CD4-positive, alpha-beta T cell treated with Interleukin-4 for 4 hours (primary cell): ENCODE measurements around the gene RASSF10.

Experiments used
- DNase-seq: peaks from one replicate; pipeline ENCODE4 v3.0.0-alpha.2; 2020

The RASSF10 gene

DNA sequence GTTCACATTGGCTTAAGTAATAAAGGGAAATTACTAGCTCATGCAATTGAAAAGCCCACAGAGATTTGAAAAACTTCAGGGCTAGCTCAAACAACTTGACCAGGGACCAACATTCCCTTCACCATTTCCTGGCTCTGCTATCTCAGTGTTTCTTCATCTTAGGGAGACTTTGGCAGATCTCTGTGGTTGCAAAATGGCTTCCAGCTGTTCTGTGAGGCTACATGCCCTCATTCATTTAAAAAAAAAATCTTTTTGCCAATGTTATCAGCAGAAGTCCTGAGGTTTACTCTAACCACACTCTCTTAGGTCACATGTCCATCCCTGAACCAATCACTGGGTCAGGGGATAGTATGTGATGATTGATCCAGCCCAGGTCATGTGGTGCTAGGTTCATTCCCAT lies 13.9 kb upstream of the RASSF10 start:
- no peak for DNase-seq

DNA sequence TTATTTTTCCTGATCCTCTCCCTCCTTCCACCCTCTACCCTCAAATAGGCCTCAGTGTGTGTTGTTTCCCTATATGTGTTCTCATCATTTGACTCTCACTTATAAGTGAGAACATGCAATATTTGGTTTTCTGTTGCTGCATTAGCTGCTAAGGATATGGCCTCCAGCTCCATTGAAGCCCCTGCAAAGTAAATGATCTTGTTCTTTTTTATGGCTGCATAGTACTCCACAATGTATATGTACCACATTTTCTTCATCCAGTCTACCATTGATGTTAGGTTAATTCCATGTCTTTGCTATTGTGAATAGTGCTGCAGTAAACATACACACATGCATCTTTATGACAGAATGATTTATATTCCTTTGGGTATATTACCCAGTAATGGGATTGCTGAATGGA lies 13.3 kb upstream of the RASSF10 start:
- no peak for DNase-seq

DNA sequence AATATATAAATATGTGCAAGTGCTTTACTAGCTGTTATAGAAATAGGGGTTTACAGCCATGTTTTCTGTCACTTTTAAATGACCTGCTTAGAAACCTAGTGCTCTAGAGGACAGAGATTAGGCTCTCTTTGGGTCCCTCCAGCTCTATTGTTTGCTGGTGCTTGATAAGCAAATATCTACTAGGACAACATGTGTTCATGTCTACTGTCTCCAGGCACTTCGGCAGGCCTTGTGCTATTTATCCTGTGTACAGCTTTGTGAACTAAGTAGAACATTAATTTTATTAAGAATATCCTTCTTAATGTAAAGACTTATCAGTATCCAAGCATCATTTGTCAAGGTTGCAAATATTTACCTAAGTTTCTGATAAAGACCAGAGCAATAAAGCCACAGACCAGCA lies 11.9 kb upstream of the RASSF10 start:
- no peak for DNase-seq

DNA sequence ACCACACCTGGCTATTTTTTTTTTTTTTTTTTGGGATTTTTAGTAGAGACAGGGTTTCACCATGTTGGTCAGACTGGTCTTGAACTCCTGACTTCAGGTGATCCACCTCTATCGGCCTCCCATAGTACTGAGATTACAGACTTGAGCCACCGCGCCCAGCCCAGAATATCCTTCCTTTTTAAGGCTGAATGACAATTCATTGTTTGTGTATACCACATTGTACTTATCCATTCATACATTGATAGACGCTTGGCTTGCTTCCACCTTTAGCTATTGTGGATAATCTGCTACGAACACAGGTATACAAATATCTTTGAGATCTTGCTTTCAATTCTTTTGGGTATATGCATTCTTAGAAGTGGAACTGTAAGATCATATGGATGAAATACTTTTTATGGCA lies 10.8 kb upstream of the RASSF10 start:
- DNase-seq: no peak

DNA sequence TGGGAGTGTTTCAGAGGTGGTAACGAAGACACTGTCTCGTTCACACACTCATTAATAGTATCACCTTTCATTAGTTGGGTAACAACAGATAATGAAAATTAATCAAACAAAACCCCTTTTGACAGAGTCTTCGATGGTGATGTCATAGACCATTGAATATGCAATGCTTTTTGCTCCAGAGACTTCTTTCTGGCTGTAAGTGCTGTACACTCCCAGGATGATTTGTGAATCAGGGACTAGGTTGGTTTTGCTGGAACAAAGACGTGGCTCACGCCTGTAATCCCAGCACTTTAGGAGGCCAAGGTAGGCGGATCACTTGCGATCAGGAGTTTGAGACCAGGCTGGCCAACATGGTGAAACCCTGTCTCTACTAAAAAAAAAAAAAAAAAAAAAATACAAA lies 9.5 kb upstream of the RASSF10 start:
- no peak for DNase-seq

DNA sequence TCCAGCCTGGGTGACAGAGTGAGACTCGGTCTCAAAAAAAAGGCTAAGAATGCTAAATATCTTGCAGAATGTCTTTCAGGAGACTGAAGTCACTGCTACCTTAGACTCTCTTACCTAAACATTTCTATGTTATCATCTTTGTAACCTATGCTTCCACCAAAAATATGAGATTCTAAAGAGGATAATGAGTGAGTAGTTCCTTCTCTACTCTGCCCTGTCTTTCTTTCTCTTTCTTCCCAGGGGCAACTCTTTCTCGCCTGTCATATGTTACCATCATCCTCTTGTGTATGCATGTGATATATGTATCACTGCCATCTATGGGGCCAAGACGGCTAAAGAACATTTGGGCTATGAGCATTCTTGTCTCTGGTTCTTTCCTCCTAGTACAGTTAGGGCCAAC lies 9.0 kb upstream of the RASSF10 start:
- DNase-seq: no peak

DNA sequence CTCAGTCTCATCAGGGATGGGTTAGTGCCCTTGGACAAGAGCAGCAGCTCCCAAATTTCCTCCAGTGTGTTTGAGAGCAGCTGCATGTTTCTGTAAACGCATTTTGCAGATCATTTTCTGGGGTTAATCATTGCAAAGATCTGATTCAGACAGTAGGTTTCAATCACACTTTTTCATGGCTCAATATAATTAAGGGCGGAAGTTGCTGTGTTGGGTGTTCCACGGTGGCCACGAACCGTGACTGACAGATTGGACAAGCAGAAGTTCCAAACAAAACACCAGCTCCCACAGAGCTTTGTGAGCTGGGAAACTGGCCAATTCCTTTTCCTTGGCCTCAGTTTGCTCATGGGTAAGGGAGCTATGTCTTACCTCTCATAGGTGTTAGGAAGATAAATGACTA lies 8.4 kb upstream of the RASSF10 start:
- no peak for DNase-seq

DNA sequence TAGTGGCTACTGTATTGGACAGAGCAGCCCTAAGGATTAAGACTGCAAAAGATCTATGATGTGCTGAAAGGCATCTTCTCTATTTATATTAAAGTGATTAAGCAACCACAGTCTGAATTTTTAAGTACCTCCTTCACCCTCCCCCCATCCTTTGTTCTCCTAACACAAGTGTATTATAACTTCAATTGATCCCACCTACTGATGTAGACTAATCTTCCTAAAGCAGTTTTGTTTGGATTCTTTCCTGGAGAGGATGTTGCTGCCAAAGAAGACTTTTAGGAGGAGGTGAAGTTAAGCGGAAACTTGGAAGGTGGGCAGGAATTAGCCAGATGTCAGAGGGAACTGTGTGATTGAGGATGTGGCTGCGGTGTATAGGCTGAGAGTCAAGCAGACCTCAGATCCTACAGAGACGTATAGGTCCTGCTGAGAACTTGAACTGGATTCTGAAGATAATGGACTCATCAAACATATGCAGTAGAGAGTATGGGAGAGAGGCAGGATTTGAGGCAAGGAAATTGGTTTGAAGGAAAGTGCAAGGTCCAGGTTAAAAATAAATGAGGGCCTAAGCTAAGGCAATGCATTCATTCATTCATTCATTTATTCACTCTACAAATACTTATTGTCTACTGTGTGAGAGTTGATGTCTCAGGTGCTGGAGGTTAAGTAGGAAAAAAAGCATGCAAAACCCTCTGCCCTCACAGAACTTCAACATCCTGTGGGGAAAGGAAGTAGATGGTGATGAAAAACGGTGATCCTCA lies 5.2 kb upstream of the RASSF10 start:
- DNase-seq: no peak

DNA sequence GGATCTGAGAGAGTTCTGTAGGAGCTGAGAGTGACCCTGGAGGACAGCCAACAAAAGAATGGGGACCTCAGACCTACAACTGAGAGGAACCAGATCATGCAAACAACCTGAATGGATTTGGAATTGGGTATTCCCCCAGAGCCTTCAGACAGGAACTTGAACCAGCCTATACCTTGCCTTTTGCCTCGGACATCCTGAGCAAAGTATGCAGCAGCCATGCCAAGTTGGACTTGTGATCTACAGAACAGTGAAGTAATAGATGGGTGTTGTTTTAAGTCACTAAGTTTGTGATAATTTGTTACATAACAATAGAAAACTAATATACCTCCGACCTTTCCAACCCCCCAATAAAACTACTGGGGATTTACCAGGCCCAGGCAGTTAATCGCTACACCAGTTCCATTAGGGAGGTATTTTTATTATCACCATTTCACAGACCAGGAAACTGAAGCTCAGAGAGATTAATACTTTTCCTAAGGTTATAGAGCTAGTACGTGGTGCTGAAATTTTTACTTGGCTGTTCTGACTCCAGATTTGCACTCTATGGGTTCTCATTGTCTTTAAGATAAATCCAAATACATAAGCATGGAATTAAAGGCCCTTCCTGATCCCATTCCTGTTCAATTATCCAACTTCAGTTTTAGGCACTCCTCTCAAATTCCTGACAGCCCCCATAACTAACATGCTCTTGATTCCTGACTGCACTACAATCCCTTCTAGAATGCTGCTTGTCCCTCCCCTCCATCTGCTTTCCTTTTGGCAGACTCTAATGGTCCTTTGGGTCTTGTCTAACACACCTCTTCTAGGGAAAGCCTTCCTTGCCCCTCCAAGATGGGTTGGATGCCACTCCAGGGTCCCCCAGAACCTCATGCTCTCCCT lies 1.7 kb upstream of the RASSF10 start:
- DNase-seq: no peak

DNA sequence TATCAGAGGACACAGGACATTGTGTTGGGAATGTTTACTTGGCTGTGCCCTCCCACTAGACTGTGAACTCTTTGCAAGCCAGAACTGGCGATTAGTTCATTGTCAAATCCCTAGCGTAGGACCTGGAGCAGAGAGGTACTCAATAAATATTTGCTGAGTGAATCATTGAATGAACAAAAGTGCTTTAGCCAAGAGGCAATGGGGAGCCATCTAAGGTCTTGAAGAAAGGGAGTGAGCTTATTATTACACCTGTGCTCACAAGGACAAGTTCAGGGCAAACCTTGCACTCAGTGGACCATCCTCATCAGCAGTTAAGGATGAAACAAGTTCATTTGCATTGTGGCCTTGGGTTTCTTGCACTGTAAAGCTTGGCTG lies 1.1 kb upstream of the RASSF10 start:
- DNase-seq: no peak

DNA sequence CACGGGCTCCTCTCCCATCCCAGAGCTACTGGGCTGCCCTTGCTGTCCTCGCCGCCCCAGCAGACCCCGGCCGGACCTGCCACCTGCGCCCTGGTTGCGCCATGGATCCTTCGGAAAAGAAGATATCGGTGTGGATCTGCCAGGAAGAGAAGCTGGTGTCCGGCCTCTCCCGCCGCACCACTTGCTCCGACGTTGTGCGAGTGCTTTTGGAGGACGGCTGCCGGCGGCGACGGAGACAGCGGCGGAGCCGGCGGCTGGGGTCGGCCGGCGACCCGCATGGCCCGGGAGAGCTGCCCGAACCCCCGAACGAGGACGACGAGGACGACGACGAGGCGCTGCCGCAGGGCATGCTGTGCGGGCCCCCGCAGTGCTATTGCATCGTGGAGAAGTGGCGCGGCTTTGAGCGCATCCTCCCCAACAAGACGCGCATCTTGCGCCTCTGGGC lies 382 bp downstream of the RASSF10 start:
- DNase-seq: no peak

DNA sequence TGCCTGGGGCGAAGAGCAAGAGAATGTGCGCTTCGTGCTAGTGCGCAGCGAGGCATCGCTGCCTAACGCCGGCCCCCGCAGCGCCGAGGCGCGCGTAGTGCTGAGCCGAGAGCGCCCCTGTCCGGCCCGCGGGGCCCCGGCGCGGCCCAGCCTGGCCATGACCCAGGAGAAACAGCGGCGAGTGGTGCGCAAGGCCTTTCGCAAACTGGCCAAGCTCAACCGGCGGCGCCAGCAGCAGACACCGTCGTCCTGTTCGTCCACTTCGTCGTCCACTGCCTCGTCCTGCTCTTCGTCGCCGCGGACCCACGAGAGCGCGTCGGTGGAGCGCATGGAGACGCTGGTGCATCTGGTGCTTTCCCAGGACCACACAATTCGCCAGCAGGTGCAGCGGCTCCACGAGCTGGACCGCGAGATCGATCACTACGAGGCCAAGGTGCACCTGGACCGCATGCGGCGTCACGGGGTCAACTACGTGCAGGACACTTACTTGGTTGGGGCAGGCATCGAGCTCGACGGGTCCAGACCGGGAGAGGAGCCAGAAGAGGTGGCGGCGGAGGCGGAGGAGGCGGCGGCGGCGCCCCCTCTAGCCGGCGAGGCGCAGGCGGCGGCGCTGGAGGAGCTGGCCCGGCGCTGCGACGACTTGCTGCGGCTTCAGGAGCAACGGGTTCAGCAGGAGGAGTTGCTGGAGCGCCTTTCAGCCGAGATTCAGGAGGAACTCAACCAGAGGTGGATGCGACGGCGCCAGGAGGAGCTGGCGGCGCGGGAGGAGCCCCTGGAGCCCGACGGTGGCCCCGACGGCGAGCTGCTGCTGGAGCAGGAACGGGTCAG lies 1.0 kb downstream of the RASSF10 start:
- no peak for DNase-seq

DNA sequence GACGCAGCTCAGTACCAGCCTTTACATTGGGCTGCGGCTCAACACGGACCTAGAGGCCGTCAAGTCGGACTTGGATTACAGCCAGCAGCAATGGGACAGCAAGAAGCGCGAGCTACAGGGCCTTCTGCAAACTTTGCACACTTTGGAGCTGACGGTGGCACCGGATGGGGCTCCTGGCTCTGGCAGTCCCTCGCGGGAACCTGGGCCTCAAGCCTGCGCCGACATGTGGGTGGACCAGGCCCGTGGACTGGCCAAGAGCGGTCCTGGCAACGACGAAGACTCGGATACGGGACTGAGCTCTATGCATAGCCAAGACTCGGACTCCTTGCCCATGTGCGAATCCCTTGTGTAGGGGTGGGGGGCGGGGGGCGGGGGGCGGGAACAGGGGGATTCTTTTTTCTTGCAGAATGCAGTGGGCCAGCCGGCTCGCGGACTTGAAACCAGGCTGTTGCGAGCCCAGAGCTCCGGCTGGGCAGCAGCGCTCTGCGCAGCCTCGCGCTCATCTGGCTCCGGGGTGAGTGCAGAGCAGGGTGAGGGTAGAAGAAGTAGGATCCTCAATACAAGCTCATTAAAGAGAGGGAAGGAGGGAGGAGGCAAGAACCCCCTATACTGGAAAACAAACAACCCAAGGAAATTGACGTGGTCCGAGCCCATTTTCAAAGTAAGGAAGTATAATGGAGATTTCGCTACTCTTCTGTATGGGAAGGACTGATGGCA lies 1.8 kb downstream of the RASSF10 start:
- DNase-seq: no peak

DNA sequence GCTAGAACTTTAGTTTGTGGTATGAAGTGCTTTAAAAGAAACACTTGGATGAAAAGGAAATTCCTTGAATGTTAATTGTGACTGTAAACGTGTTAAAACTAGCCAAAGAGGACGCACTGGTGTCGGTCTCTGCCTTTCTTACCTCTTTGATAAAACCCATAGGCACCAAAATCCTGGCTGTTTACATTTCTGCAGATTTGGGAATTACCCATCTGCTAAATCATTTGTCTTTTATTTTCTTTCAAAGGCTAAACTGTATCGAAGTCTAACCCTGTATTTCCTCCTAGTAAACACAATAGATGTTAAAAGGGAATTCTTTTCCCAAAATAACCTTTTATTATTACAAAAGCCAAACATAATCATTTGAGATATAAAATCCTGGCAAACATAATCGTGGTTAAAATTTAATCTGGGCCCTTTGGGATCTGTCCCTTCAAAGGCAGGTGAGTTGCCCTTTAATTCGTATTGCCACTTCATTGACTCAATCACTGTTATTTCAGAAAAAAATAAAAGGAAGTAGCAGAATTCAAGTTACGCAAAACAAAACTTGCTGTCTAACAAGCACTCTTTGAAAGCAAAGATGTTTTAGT lies 2.4 kb downstream of the RASSF10 start:
- DNase-seq: no peak

DNA sequence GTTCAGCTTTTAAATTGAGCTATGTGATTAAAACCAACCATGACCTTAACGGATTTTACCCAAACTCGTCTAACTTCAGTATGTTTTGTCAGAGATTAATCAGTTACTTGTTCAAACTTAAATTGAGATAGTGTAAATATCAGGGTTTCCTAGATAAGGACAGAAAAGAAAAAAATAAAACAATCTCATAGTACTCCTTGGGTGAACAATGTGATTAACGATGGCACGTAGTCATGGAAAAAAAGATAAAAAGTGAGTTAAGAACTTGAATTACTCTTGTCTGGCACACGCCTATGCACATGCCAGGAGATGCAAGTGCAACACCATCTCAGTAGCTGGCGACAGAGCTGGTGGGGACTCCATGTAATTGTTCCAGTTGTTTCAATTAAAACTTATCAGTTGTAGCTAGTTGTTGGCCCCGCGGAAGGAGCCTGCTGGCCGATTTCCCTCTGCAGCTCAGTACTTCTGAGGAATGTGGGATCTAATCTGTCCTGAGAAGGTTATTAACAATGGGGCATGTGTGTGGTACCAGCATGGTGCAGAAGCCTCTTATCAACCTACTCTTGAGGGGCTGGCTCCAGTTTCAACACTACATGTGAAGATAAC lies 3.0 kb downstream of the RASSF10 start:
- no peak for DNase-seq

DNA sequence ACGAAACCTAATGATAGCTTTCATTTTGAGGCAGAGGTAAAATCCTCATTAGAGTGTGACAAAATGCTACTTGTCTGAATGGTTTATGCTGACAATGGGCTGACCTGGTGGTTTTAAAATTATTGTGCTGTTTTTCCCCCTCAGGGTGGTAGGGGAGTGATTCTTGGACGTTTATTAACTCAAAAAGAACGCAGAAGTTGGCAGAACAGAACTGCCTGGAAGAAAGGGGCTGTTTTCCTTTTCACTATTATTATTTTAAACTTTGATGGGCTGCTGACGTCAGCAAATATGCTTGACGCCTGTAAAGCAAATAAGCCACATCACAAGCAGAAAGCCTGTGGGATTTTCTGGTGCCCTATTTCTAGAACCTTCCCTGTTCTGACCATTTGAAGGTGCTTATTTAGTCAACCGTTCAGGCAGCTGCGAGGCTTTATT lies 4.0 kb downstream of the RASSF10 start:
- no peak for DNase-seq

DNA sequence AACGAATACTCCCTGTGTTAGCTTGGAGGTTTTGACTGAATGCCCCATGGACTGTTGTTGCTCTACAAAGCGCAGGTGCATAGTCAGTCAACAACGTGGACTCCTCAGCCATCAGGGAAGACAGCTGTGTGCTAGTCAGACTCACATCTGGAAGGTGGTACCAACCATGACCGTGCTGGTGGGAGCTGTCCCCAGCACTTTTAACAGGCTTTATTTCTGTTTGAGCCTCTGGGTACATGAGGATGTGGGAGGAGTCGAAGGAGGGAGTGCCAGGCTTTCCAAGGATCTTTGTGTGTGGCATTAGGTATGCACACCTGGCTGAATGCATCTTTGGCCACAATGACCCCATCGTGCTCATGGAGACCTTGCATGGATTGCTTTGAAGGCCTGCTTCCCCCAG lies 6.6 kb downstream of the RASSF10 start:
- DNase-seq: no peak

DNA sequence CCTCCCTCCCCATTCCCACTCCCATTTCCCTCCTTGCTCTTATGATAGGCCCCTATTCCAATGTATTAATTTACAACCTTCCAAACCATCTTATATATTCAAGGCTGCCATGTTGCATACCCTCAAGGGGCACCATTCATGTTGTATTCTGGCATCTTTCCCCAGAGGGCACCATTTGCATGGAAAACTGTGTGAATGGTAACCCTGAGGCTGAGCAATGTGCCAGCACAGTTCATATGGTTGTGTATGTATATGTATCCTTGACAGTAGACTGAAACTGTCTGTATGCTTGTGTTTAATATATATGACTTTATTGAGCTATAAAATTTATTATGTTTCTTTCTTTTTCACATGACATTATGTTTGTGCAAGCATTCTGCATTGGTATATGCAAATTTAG lies 7.3 kb downstream of the RASSF10 start:
- no peak for DNase-seq

DNA sequence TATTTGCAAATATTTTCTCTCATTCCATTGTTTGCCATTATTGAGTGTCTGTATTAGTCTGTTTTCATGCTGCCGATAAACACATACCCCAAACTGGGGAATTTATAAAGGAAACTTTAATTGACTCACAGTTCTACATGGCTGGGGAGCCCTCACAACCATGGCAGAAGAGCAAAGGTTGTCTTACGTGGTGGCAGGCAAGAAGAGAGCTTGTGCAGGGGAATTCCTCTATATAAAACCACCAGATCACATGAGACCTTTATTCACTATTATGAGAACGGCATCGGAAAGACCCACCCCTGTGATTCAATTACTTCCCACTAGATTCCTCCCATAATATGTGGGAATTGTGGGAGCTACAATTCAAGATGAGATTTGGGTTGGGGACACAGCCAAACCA lies 10.2 kb downstream of the RASSF10 start:
- no peak for DNase-seq

DNA sequence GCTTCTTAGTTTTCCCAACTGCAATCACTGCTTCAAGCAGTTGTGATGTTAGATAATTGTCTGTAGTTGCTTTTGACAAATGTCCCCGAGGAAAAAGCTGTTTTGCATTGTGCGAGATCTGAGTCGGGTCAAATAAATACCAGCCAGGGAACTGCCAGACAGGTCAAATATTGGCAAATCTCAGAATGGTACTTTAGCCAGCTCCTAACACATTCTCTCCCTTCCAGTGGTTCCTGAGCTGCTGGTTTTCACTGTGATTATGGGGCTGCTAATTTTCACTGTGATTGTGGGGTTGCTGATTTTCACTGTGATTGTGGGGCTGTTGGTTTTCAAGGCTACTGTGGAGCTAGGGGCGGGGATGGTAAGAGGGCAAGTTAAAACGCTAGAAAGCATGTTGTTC lies 14.3 kb downstream of the RASSF10 start:
- DNase-seq: no peak

DNA sequence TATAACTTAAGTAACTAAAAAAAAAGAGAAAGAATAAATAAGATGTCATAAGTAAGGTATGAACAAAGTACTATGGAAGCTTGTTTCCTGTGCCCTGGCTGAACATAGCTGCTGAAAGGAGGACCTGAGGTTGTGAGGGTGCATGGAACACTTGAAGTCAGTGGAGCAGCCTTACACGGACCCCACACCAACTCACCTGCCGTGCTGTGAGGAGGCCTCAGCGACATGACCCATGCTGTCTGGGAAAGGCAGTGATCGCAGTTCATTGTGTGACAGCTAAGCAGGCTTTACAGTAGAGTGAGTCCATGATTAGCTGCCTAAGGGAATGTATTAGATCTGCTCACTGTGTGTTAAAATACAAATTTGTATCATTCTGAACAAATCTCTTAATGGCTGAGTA lies 17.6 kb downstream of the RASSF10 start:
- no peak for DNase-seq

DNA sequence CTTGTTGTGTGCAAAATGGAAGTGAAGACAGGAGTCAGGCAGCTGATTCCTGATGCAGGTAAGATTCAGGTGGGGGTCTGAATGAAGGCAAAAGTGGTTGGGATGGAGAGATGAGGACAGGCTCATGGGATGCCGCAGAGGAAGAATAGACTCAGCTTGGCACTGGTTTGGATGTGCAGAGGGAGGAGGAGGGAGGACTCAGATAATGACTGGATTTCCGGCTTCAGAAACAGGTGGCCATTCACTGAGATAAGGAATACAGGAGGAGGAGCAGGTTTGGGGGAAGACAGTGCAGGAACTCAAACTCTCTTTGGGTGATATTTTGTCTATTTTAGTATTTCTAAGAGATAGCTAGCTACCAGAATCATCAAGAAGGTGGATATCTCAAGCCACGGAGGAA lies 19.2 kb downstream of the RASSF10 start:
- no peak for DNase-seq
